ENCODE data around the gene EXOSC9. TPM values are rescaled to one million over a fixed set of nuclear protein-coding genes. Genes with fewer than 3 reads are reported as not detected.

The EXOSC9 gene
- total and polyA plus RNA-seq, 2 donors (not counting 1 experiment from before 2014, with no cell fraction given) = 15.5 to 33.8 TPM

GRCh38 chr4:121760205-121760604 lies 40.9 kb upstream of the EXOSC9 start:
- DNase-seq (ENCODE audit: low read depth in 2 of 2) = no peak
- no peaks in the 10 kb centered on the region for H3K9me3 ChIP-seq (ENCODE audit: control insufficient read depth, insufficient read depth, low read depth, low read length)
- no peaks in the 10 kb centered on the region for H3K79me2 ChIP-seq (ENCODE audit: control insufficient read depth, insufficient read depth, low read length)
- TF ChIP-seq EZH2 (IDR thresholded peaks at IDR 0.05; ENCODE audit: low read length, missing control alignments) (no peak), CTCF (conservative IDR thresholded peaks at IDR 0.05 in 1 of 2, IDR thresholded peaks at IDR 0.05 in 1 of 2; ENCODE audit: low read depth in 1 of 2, low read length in 2 of 2) (no peak)
- H3K4me3 ChIP-seq (replicated peaks in 1 of 4; ENCODE audit: control extremely low read depth in 1 of 4, insufficient read depth in 1 of 4, low read depth in 3 of 4, low read length in 4 of 4) = no peak overlapping the region
- H3K27me3 ChIP-seq (ENCODE audit: control insufficient read depth, insufficient read depth, low read length) = no peaks in the 10 kb centered on the region
- no peak overlapping the region for H3K27ac ChIP-seq (ENCODE audit: insufficient read depth, low read length)
- H3K4me2 ChIP-seq (ENCODE audit: extremely low read depth, insufficient read depth, low read length) = no peak overlapping the region
- H4K20me1 ChIP-seq (ENCODE audit: control insufficient read depth, extremely low read depth, insufficient read depth, low read length) = no peaks in the 10 kb centered on the region
- no peak overlapping the region for H3K9ac ChIP-seq (ENCODE audit: insufficient read depth, low read length)
- H3K36me3 ChIP-seq (ENCODE audit: control insufficient read depth, insufficient read depth, low read length) = no peaks in the 10 kb centered on the region
- no peak overlapping the region for H2AFZ ChIP-seq (ENCODE audit: low read length)
- H3K4me1 ChIP-seq (ENCODE audit: control insufficient read depth, extremely low read depth, insufficient read depth, low read length) = no peaks in the 10 kb centered on the region

GRCh38 chr4:121764303-121764701 lies 36.8 kb upstream of the EXOSC9 start:
- no peak for TF ChIP-seq CTCF (conservative IDR thresholded peaks at IDR 0.05 in 1 of 2, IDR thresholded peaks at IDR 0.05 in 1 of 2; ENCODE audit: low read depth in 1 of 2, low read length in 2 of 2)
- no peak for TF ChIP-seq EZH2 (IDR thresholded peaks at IDR 0.05; ENCODE audit: low read length, missing control alignments)
- Histone ChIP-seq H3K36me3 (ENCODE audit: control insufficient read depth, insufficient read depth, low read length) (no peaks in the 10 kb centered on the region), H3K79me2 (ENCODE audit: control insufficient read depth, insufficient read depth, low read length) (no peaks in the 10 kb centered on the region), H3K27me3 (ENCODE audit: control insufficient read depth, insufficient read depth, low read length) (no peaks in the 10 kb centered on the region), H3K4me2 (ENCODE audit: extremely low read depth, insufficient read depth, low read length) (peak overlapping the region; percentile 84), H3K27ac (ENCODE audit: insufficient read depth, low read length) (no peak overlapping the region), H3K9ac (ENCODE audit: insufficient read depth, low read length) (peak overlapping the region; percentile 47), H4K20me1 (ENCODE audit: control insufficient read depth, extremely low read depth, insufficient read depth, low read length) (no peaks in the 10 kb centered on the region), H3K4me3 (replicated peaks in 1 of 4; ENCODE audit: control extremely low read depth in 1 of 4, insufficient read depth in 1 of 4, low read depth in 3 of 4, low read length in 4 of 4) (peak overlapping the region; percentile 49 to 65 (median 60)), H3K4me1 (ENCODE audit: control insufficient read depth, extremely low read depth, insufficient read depth, low read length) (no peaks in the 10 kb centered on the region), H3K9me3 (ENCODE audit: control insufficient read depth, insufficient read depth, low read depth, low read length) (no peaks in the 10 kb centered on the region), H2AFZ (ENCODE audit: low read length) (peak overlapping the region; percentile 66)
- DNase-seq (ENCODE audit: low read depth in 2 of 2) = no peak

GRCh38 chr4:121764702-121765367 lies 36.3 kb upstream of the EXOSC9 start, which contains the start of gene SMIM43:
TSS of gene SMIM43 (minus strand) at chr4:121765164. CDS start at chr4:121765105, 59 bp downstream.
- H3K9ac ChIP-seq (ENCODE audit: insufficient read depth, low read length) = peak within 1 kb of the TSS; percentile 47
- H3K27ac ChIP-seq (ENCODE audit: insufficient read depth, low read length) = no peak within 1 kb of the TSS
- H3K9me3 ChIP-seq (ENCODE audit: control insufficient read depth, insufficient read depth, low read depth, low read length) = no peaks in the 10 kb centered on the region
- no peaks in the 10 kb centered on the region for H3K4me1 ChIP-seq (ENCODE audit: control insufficient read depth, extremely low read depth, insufficient read depth, low read length)
- H3K79me2 ChIP-seq (ENCODE audit: control insufficient read depth, insufficient read depth, low read length) = no peaks in the 10 kb centered on the region
- no peaks in the 10 kb centered on the region for H4K20me1 ChIP-seq (ENCODE audit: control insufficient read depth, extremely low read depth, insufficient read depth, low read length)
- peak in 1 of 2 donors; percentile 29 for DNase-seq (ENCODE audit: low read depth in 2 of 2)
- TF ChIP-seq EZH2 (IDR thresholded peaks at IDR 0.05; ENCODE audit: low read length, missing control alignments) (no peak), CTCF (conservative IDR thresholded peaks at IDR 0.05 in 1 of 2, IDR thresholded peaks at IDR 0.05 in 1 of 2; ENCODE audit: low read depth in 1 of 2, low read length in 2 of 2) (no peak)
- no peaks in the 10 kb centered on the region for H3K27me3 ChIP-seq (ENCODE audit: control insufficient read depth, insufficient read depth, low read length)
- peak within 1 kb of the TSS; percentile 49 to 65 (median 60) for H3K4me3 ChIP-seq (replicated peaks in 1 of 4; ENCODE audit: control extremely low read depth in 1 of 4, insufficient read depth in 1 of 4, low read depth in 3 of 4, low read length in 4 of 4)
- peak within 1 kb of the TSS; percentile 84 for H3K4me2 ChIP-seq (ENCODE audit: extremely low read depth, insufficient read depth, low read length)
- H3K36me3 ChIP-seq (ENCODE audit: control insufficient read depth, insufficient read depth, low read length) = no peaks in the 10 kb centered on the region
- H2AFZ ChIP-seq (ENCODE audit: low read length) = peak within 1 kb of the TSS; percentile 66

Measured in fibroblast of lung (primary cell).